ENCODE measurements around the gene USP7.
A peak's percentile ranks its signal among the peaks of the same experiment; 100 is the strongest.
"Not testable (repeated sequence)": the region's sequence is repeated elsewhere in the genome, so short reads cannot be mapped to it uniquely, and the experiment has no call there.

USP7 gene

GRCh38 chr16:8986111-8986510, 22.4 kb upstream of the USP7 start:
- ChIA-PET CTCF (no interaction called here), POLR2A (no interaction called here)
- DNase-seq (ENCODE audit: extremely low spot score) = no peak
- no peak for TF ChIP-seq FOXK2 (IDR thresholded peaks at IDR 0.05)
- TF ChIP-seq PKNOX1 (IDR thresholded peaks at IDR 0.05) = no peak
- no peak for TF ChIP-seq LEF1 (IDR thresholded peaks at IDR 0.05; ENCODE audit: borderline replicate concordance)
- no peak for TF ChIP-seq BHLHE40 (IDR thresholded peaks at IDR 0.05; ENCODE audit: borderline replicate concordance)
- TF ChIP-seq ELF4 (IDR thresholded peaks at IDR 0.05) = no peak
- TF ChIP-seq NFRKB (IDR thresholded peaks at IDR 0.05) = no peak
- no peak for TF ChIP-seq TARDBP (IDR thresholded peaks at IDR 0.05)
- no peak for TF ChIP-seq SP1 (IDR thresholded peaks at IDR 0.05)
- no peak for TF ChIP-seq ZNF384 (IDR thresholded peaks at IDR 0.05)

GRCh38 chr16:8982816-8983215, 19.1 kb upstream of the USP7 start:
- no peak for DNase-seq (ENCODE audit: extremely low spot score)
- CTCF ChIA-PET = no interaction called here
- POLR2A ChIA-PET = no interaction called here
- TF ChIP-seq FOXM1 (IDR thresholded peaks at IDR 0.05; ENCODE audit: borderline replicate concordance) = no peak
- TF ChIP-seq FOXA1 (IDR thresholded peaks at IDR 0.05) = no peak
- no peak for TF ChIP-seq BHLHE40 (IDR thresholded peaks at IDR 0.05; ENCODE audit: borderline replicate concordance)
- TF ChIP-seq SP1 (IDR thresholded peaks at IDR 0.05) = no peak
- TF ChIP-seq HDGF (IDR thresholded peaks at IDR 0.05; ENCODE audit: borderline replicate concordance) = no peak
- TF ChIP-seq PKNOX1 (IDR thresholded peaks at IDR 0.05) = no peak
- TF ChIP-seq ZNF384 (IDR thresholded peaks at IDR 0.05) = no peak
- no peak for TF ChIP-seq L3MBTL2 (conservative IDR thresholded peaks at IDR 0.05)
- TF ChIP-seq FOXK2 (IDR thresholded peaks at IDR 0.05) = no peak
- no peak for TF ChIP-seq ARNT (IDR thresholded peaks at IDR 0.05)
- no peak for TF ChIP-seq NFRKB (IDR thresholded peaks at IDR 0.05)
- no peak for TF ChIP-seq SUZ12 (IDR thresholded peaks at IDR 0.05)
- no peak for TF ChIP-seq ELF4 (IDR thresholded peaks at IDR 0.05)
- no peak for TF ChIP-seq CTBP1 (IDR thresholded peaks at IDR 0.05; ENCODE audit: borderline replicate concordance)
- TF ChIP-seq LEF1 (IDR thresholded peaks at IDR 0.05; ENCODE audit: borderline replicate concordance) = no peak
- TF ChIP-seq TARDBP (IDR thresholded peaks at IDR 0.05) = no peak

GRCh38 chr16:8981901-8982300, 18.2 kb upstream of the USP7 start:
- CTCF ChIA-PET; POLR2A ChIA-PET; DNase-seq (ENCODE audit: extremely low spot score): not testable (repeated sequence)

- DNase-seq (ENCODE audit: extremely low spot score); CTCF ChIA-PET; POLR2A ChIA-PET: not testable (repeated sequence)
- 0 out of 2 replicates have a peak, but pooled peaks have one; percentile 11 for TF ChIP-seq PKNOX1 (IDR thresholded peaks at IDR 0.05)
These were observed 12.5 kb upstream of the USP7 start for GRCh38 chr16:8976189-8976588.

GRCh38 chr16:8975039-8975438, 11.3 kb upstream of the USP7 start:
- POLR2A ChIA-PET = no interaction called here

GRCh38 chr16:8972843-8973586, 9.3 kb upstream of the USP7 start:
- CTCF ChIA-PET = interaction anchor here (1.8 kb wide), 1 partner anchor 36 kb away, joined by 5 read pairs; no protein-coding TSS in a partner anchor
- TF ChIP-seq SP1 (IDR thresholded peaks at IDR 0.05) = no peak
- TF ChIP-seq FOXK2 (IDR thresholded peaks at IDR 0.05) = no peak
- no peak for TF ChIP-seq L3MBTL2 (conservative IDR thresholded peaks at IDR 0.05)
- TF ChIP-seq NFRKB (IDR thresholded peaks at IDR 0.05) = no peak
- TF ChIP-seq ZNF384 (IDR thresholded peaks at IDR 0.05) = no peak
- TF ChIP-seq FOXA1 (IDR thresholded peaks at IDR 0.05) = no peak
- TF ChIP-seq ARNT (IDR thresholded peaks at IDR 0.05) = no peak
- TF ChIP-seq HDGF (IDR thresholded peaks at IDR 0.05; ENCODE audit: borderline replicate concordance) = no peak
- TF ChIP-seq TARDBP (IDR thresholded peaks at IDR 0.05) = no peak
- DNase-seq (ENCODE audit: extremely low spot score) = no peak
- POLR2A ChIA-PET = no interaction called here

More at GRCh38 chr16:8975039-8975438, 11.3 kb upstream of the USP7 start:
- TF ChIP-seq NFRKB (IDR thresholded peaks at IDR 0.05) (no peak), BHLHE40 (IDR thresholded peaks at IDR 0.05; ENCODE audit: borderline replicate concordance) (no peak)
- DNase-seq (ENCODE audit: extremely low spot score) = no peak
- CTCF ChIA-PET = interaction anchor here (0.7 kb wide), 1 partner anchor 46 kb away, joined by 4 read pairs; no protein-coding TSS in a partner anchor

- TF ChIP-seq PKNOX1 (IDR thresholded peaks at IDR 0.05) = no peak
- no peak for TF ChIP-seq HDGF (IDR thresholded peaks at IDR 0.05; ENCODE audit: borderline replicate concordance)
- no peak for TF ChIP-seq CTBP1 (IDR thresholded peaks at IDR 0.05; ENCODE audit: borderline replicate concordance)
- TF ChIP-seq ZNF384 (IDR thresholded peaks at IDR 0.05) = no peak
- TF ChIP-seq ELF4 (IDR thresholded peaks at IDR 0.05) = no peak
- no peak for TF ChIP-seq BHLHE40 (IDR thresholded peaks at IDR 0.05; ENCODE audit: borderline replicate concordance)
- no peak for TF ChIP-seq FOXM1 (IDR thresholded peaks at IDR 0.05; ENCODE audit: borderline replicate concordance)
- TF ChIP-seq FOXA1 (IDR thresholded peaks at IDR 0.05) = no peak
- TF ChIP-seq TARDBP (IDR thresholded peaks at IDR 0.05) = no peak
- no peak for TF ChIP-seq SP1 (IDR thresholded peaks at IDR 0.05)
- no peak for TF ChIP-seq L3MBTL2 (conservative IDR thresholded peaks at IDR 0.05)
- TF ChIP-seq FOXK2 (IDR thresholded peaks at IDR 0.05) = no peak
- TF ChIP-seq SUZ12 (IDR thresholded peaks at IDR 0.05) = no peak
- no peak for TF ChIP-seq NFRKB (IDR thresholded peaks at IDR 0.05)
- TF ChIP-seq ARNT (IDR thresholded peaks at IDR 0.05) = no peak
- TF ChIP-seq LEF1 (IDR thresholded peaks at IDR 0.05; ENCODE audit: borderline replicate concordance) = no peak
- DNase-seq (ENCODE audit: extremely low spot score) = no peak
- ChIA-PET CTCF (no interaction called here), POLR2A (no interaction called here)
These were observed 7.7 kb upstream of the USP7 start for GRCh38 chr16:8971416-8971815.

- DNase-seq (ENCODE audit: extremely low spot score); POLR2A ChIA-PET; CTCF ChIA-PET: not testable (repeated sequence)
These were observed 5.6 kb upstream of the USP7 start for GRCh38 chr16:8969202-8969897.

GRCh38 chr16:8968054-8968453, 4.3 kb upstream of the USP7 start:
- DNase-seq (ENCODE audit: extremely low spot score); POLR2A ChIA-PET; CTCF ChIA-PET: not testable (repeated sequence)

Data from HEK293T (cell line).